NCI-H82 treated with DMSO at 0.1 percent for 48 hours (cell line): ENCODE measurements around the gene RNF187.

Experiments used
- DNase-seq: peaks from one replicate; lab custom pipeline; 2025; ENCODE audit not compliant: unreplicated experiment; lab: John Stamatoyannopoulos, UW

The RNF187 gene

DNA sequence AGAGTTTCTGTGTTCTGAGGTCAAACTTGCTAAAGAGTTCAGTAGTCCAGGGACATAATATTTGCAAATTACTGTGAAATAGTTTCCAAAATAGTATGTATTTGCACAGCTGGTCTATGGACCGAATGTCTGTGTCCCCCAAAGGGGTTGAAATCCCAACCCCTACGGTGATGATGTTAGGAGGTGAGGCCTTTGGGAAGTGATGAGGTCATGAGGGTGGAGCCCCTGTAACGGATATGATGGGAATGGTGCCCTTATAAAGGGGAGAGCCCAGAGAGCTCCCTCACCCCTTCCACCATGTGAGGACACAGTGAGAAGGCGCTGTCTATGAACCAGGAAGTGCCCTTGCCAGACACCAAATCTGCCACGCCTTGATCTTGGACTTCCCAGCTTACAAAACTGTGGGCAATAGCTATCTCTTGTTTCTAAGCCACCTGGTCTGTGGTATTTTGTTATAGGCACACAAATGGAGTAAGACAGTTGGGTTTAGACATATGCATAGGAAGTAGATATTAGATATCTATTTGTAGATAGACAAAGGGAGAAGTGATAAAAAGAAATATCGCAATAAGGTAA is 21.7 kb downstream of the RNF187 start:
- no peak for DNase-seq

DNA sequence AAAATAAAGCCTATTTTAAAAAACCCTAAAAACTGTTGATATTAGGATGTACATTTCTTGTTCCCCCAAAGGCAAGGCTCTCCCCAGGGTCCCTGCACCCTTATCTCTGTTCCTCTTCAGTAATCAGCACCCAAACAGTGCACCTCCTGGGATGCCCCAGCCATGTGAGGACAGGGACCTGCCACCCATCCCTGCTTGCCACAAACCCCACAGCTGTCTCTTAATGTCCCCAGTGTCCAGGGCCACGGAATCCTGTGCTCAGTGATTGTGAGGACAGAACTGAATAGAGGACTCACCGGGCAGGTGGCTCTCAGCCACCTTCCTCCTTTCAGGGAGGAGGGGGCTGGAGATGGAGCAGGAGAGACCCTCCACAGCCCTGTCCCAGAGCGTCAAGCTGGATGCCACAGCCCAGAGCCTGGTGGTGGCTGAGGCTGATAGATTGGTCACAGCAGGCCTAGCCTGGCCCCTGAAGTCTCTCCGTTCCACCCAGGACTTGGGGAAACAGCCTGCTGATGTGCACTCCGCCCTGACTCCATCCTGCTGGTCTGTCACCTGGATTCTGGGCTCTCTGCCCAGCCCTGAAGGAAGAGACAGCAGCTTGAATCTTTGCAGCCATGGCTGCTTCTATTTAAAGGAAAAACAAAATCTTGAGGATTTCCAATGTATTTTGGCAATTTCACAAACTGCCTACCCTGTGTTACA is 23.1 kb downstream of the RNF187 start:
- DNase-seq: no peak

DNA sequence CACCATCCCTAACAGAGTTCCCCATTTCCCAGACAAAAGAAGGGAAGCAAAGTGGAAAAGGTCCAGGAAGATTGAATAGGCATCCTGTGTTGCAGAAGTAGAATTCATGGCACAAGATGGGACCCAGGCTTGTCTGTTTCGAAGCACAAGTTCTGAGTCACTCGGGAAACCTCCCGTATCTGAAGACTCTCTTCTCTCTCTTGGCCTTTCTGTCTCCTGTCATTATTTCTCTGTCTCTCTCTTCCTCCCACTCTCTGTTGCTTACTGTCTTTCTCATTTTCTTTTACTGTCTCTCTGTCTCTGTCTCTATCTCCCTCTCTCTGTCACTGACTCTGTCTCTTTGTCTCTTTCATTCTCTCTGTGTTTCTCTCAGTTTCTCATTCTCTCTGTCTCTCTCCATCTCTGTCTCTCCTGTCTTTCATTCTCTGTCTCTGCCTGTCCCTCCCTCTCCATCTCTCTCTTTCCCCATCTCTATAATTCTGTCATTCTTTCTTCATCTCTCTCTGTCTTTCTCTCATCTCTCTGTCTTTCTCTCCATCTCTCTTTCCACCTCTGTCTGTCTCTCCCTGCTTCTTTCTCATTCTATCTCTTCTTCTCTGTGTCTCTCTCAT is 23.7 kb downstream of the RNF187 start:
- DNase-seq: no peak

DNA sequence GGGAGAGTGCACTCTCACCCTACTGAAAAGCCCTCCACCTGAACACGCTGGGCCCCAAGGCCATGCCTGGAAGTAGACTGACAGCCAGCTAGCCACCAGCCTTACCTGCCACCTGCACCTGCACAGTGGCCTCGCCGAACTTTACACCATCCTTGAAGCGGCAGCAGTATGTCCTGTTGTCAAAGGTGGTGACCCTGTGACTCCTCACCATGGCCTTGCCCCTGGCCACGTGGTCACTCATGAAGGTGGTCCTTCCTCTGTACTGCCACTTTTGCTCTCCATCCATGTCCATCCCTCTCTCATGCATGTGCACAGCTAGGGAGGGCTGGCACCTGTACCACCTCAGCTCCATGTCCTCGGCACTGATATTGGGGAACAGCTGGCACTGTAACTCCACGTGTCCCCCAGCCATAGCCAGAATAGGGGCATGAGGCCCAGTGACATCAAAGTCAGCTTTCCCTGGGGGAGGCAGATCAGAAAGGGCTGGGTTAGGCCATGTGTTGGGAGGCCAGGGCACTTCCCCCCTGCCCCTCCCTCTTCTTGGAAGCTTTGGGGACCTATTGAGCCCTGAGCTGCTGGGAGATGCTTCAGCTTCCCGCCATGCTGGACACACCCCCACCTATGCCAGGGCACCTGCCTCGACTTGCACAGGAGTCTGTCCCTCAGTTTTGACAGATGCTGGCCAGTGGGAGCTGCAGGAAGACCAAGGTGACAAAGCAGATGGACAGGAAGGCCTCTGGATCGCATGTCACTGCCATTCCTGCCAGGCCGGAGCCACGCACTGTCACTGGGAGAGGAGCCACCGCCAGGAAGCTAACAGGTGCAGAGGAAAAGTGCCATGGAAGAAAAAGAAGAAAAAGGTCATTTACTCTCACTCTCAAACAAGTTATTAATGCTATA is 24.6 kb downstream of the RNF187 start:
- DNase-seq: no peak

DNA sequence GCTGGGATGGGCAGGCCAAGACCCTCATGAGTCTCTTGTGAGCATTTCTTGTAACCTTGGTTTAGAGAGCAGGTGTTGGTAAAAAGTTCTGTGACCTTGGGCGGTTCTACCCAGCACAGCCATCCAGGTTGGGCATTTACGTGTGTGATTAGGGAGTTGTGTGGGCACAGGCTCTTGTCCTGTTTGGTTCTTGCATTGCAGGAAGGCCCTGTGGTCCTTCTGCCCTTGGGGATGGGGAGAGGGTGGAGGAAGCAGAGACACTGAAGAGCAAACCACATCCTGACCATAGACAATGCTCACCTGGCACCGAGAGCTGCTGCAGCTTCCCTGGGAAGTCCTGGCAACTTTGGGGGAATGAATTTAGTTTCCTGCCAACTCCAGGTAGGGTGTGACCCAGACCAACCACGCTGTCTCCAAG is 25.6 kb downstream of the RNF187 start:
- no peak for DNase-seq

DNA sequence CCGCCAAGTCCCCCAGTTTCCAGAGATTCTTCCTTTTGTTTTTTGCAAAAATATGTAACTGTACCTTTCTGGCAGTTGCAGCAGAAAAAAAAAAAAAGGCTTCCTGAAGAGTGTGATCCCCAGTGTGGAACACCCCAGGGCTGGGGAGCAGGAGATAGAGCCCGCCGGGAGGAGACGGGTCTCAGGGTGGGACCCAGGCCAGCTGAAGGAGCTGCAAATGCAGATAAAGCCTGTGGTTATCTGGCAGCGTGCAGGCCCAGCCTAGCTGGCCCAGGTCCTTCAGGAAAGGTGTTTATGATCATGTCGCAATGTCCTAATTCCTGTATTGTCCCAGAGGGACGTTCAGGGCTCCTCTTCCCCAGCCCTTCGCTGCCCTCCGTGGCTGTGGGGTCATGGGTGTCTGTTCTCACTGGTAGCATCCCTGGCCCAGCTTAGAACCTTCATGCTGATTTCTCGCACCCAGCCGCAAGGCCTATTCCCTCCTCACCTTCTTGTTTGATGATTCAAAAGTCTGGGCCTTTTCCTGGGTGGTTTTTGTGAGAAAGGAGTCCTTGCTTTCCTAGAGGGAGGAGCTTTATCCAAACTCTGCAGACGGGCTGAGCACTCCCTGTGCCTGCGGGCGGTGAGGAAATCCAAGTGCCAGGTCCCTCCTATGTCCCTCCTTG is 26.2 kb downstream of the RNF187 start:
- DNase-seq: no peak

DNA sequence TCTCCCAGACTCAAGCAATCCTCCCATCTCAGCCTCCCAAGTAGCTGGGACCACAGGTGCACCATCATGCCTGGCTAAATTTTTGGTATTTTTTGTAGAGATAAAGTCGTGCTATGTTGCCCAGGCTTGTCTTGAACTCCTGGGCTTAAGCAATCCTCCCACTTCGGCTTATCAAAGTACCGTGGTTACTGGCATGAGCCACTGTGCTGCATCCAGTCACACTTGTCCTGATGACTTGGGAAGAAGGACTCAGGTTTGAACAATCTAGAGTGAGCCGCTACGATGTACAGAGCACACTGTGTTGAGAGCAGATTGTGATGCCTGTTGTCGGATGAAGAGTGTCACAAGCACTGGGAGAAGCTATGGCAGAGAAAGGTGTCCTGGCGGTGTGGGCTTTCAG is 27.2 kb downstream of the RNF187 start:
- DNase-seq: no peak

DNA sequence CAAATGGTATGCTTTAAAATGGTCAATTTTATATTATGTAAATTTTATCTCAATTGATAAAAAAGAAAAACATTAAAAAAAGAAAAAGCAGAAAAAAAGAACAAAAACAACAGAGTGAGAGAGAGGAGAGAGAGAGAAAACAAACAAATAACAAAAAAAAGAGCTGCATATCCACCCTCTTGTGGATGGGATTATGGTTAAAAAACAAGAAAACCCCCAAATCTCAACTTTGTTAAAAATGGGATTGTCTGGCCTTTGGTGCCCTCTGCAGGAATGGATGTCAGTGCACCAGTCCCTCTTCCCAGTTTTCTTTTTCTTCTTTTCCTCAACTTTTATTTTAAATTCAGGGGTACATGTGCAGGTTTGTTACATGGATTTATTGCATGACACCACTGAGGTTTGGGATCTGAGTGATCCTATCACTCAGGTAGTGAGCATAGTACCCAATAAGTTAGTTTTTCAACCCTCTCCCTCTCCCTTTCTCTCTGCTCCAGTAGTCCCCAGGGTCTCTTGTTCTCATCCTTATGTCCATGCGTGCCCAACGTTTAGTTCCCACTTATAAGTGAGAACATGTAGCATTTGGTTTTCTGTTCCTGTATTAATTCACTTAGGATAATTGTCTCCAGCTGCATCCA is 28.1 kb downstream of the RNF187 start:
- DNase-seq: no peak

DNA sequence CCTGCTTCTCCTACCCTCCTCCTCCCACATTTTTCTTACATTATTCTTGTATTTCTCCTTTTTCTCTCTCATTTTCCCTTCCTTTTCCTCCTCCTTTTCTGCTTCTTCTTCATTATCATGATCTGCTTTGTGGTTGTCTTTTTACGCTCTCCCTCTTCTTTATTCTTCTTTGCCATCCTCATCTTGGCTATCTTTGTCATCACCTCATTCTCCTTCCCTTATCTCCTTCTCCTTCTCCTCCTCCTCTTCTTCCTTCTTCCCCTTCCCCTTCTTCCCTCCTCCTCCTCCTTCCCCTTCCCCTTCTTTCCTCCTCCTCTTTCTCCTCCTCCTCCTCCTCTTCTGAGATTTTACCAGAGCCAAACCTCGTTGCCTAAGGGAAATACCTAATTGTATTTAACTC is 30.5 kb downstream of the RNF187 start:
- DNase-seq: no peak

DNA sequence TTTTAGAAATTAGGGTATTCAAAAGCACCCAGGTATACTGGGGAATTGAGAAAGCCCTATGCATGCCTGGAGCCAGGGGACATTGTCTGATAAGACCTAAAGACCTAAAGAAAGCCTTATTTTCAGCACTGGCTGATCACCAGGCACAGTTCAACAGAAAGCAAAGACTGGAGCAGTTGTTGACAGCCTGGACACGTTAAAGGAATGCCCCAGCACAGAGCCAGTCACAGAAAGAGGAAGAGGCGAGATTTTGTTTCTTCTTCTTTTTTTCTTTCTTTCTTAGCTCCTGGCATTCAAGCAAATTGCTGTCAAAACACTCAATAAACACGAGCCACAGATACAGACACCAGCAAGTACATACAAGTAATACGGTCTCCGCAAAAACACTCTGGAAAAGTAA is 40.4 kb downstream of the RNF187 start:
- DNase-seq: no peak

DNA sequence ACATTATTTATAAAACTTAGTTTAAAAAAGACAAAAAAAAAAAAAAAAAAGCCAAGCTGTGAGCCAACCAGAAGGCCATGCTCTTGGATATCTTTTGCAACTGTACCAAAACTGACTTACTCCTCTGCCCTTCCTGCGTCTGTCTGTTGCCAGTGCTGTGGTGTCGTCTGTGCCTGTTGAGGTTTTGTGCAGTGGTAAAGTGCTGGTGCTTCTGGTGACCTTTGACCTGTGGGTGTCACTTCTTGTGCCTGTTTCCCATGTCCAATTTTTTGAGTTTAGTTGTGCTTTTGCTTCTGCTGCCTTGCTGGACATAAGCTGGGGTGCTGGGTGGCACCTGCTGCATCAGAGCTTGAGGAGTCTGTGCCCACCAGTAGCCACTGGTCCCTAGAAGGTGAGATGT is 41.4 kb downstream of the RNF187 start:
- DNase-seq: no peak

DNA sequence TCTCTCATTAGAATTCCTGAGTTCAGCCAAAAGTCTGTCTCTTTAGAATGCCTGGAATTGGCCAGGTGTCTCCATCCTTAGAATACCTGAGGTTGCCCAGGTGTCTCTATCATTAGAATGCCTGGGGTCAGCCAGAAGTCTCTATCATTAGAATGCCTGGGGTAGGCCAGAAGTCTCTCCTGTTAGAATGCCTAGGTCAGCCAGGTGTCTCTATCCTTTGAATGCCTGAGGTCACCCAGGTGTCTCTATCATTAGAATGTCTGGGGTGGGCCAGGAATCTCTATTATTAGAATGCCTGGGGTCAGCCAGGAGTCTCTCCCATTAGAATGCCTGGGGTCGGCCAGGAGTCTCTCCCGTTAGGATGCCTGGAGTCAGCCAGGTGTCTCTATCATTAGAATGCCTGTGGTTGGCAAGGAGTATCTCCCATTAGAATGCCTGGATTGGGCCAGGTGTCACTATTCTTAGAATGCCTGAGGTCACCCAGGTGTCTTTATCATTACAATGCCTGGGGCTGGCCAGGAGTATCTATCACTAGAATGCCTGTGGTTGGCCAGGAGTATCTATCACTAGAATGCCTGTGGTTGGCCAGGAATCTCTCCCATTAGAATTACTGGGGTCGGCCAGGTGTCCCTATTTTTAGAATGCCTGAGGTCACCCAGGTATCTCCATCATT is 43.0 kb downstream of the RNF187 start:
- DNase-seq: no peak

DNA sequence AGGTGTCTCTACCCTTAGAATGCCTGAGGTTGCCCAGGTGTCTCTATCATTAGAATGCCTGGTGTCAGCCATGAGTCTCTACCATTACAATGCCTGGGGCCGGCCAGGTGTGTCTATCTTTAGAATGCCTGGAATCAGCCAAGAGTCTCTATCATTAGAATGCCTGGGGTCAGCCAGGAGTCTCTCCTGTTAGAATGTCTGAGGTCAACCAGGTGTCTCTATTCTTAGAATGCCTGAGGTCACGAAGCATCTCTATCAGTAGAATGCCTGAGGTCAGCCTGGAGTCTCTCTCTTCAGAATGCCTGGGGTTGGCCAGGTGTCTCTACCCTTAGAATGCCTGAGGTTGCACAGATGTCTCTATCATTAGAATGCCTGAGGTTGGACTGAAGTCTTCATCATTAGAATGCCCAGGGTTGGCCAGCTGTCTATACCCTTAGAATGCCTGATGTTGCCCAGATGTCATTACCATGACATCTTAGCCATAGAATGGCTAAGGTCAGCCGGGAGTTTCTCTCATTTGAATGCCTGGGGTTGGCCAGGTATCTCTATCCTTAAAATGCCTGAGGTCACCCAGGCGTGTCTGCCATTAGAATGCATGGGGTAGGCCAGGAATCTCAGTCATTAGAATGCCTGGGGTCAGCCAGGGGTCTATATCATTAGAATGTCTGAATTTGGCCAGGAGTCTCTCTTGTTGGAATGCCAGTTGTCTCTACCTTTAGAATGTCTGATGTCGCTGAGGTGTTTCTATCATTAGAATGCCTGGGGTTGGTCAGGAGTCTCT is 44.0 kb downstream of the RNF187 start:
- no peak for DNase-seq

DNA sequence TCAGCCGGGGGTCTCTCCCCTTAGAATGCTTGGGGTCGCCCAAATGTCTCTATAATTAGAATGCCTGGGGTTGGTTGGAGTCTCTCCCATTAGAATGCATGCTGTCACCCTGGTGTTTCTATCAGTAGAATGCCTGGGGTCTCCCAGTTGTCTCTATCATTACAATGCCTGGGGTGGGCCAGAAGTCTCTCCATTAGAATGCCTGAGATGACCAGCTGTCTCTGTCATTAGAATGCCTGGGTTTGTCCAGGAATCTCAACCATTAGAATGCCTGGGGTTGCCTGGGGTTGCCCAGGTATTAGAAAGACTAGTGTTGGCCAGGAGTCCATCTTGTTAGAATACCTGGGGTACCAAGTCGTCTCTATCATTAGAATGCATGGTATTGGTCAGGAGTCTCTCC is 51.6 kb downstream of the RNF187 start:
- no peak for DNase-seq

DNA sequence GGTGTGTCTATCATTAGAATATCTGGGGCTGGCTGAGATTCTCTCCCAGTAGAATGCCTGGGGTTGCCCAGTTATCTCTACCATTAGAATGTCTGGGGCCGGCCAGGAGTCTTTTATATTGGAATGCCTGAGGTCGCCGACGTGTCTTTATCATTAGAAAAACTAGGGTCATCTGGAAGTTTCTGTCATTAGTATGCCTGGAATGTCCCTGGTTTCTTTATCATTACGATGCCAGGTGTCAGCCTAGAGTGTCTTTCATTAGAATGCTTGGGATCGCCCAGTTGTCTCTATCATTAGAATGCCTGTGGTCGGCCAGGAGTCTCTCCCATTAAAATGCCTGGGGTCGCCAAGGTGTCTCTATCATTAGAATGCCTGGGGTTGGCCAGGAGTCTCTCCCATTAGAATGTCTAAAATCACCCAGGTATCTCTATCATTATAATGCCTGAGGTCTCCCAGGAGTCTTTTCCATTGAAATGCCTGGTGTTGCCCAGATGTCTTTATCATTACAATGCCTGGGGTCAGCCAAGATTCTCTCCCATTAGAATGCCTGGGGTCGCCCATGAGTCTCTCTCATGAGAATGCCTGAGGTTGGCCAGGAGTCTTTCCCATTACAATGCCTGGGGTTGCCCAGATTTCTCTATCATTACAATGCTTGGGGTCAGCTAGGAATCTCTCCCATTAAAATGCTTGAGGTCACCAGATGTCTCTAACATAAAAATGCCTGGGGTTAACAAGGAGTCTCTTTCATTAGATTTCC is 53.2 kb downstream of the RNF187 start:
- DNase-seq: no peak

DNA sequence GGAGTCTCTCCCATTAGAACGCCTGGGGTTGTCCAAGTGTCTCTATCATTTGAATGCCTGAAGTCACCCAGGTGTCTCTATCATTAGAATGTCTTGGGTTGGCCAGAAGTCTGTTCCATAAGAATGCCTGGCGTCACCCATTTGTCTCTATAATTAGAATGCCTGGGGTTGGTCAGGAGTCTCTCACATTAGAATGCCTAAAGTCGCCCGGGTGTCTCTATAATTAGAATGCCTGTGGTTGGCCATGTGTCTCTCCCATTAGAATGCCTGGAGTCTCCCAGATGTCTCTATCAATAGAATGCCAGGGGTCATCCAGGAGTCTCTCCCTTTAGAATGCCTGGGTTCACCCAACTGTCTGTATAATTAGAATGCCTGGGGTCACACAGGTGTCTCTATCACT is 54.5 kb downstream of the RNF187 start:
- DNase-seq: no peak

DNA sequence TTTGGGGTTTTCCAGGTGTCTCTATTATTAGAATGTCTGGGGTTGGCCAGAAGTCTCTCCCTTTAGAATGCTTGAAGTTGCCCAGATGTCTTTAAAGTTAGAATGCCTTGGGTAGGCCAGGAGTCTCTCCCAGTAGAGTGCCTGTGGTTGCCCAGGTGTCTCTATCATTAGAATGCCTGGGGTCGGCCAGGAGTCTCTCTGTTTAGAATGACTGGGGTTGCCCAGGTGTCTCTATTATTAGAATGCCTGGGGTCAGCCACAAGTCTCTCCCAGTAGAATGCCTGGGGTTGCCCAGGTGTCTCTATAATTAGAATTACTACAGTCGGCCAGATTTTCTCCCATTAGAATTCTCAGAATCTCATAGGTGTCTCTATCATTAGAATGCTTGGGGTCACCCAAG is 55.2 kb downstream of the RNF187 start:
- DNase-seq: no peak

DNA sequence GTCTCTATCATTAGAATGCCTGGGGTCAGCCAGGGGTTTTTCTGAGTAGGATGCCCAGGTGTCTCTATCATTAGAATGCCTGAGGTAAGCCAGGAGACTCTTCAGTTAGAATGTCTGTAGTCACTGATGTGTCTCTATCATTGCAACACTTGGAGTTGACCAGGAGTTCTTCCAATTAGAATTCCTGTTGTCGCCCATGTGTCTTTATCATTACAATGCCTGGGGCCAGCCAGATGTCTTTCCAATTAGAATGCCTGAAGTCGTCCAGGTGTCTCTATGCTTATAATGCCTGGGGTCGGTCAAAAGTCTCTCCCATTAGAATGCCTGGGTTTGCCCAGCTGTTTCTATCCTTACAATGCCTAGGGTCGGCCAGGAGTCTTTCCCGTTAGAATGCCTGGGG is 55.8 kb downstream of the RNF187 start:
- no peak for DNase-seq

DNA sequence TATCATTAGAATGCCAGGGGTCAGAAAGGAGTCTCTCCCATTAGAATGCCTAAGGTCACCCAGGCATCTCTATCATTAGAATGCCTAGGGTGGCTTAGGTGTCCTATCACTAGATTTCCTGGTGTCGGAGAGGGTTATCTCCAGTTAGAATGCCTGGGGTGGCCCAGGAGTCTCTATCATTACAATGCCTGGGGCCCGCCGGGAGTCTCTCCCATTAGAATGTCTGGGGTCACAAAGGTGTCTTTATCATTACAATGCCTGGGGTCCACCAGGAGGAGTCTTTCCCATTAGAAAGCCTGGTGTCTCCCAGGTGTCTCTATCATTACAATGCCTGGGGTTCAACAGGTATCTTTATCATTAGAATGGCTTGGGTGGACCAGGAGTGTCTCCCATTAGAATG is 56.2 kb downstream of the RNF187 start:
- no peak for DNase-seq
